Mesendoderm (in vitro differentiated cells): Measurements from ENCODE around the gene C5orf63.

Experiments used
- DNase-seq: peaks from one replicate; pipeline ENCODE4 v3.0.0; 2013
- H2AK5ac ChIP-seq: 2 replicates; pipeline ENCODE4 v1.6.1; 2013; ENCODE audit warnings: low read length, inconsistent platforms
- H2BK120ac ChIP-seq: 2 replicates; pipeline ENCODE4 v1.6.1; 2013; ENCODE audit warnings: low read depth, mild to moderate bottlenecking, low read length, moderate library complexity, mixed read lengths
- H2BK15ac ChIP-seq: replicated peaks from 2 replicates; pipeline ENCODE4 v1.6.1; 2013; ENCODE audit warnings: low read depth, mild to moderate bottlenecking, moderate library complexity
- H2BK5ac ChIP-seq: 2 replicates; pipeline ENCODE4 v1.6.1; 2013; ENCODE audit warnings: low read length, inconsistent platforms
- H3K18ac ChIP-seq: 2 replicates; pipeline ENCODE4 v1.6.1; 2013; ENCODE audit warnings: mild to moderate bottlenecking, low read length, mixed read lengths
- H3K23ac ChIP-seq: one replicate; pipeline ENCODE4 v1.6.1; 2013; ENCODE audit warnings: low read length
- H3K27ac ChIP-seq: 2 replicates; pipeline ENCODE4 v1.5.1; 2013; ENCODE audit warnings: low read depth, mild to moderate bottlenecking, inconsistent platforms, low read length, moderate library complexity
- H3K27me3 ChIP-seq: 2 replicates; pipeline ENCODE4 v1.6.1; 2013; ENCODE audit warnings: low read length, control low read depth, mild to moderate bottlenecking, inconsistent platforms; ENCODE audit not compliant: insufficient read depth, poor library complexity
- H3K36me3 ChIP-seq: 2 replicates; pipeline ENCODE4 v1.6.1; 2013; ENCODE audit warnings: low read length, inconsistent platforms; ENCODE audit not compliant: control insufficient read depth, insufficient read depth
- H3K4ac ChIP-seq: one replicate; pipeline ENCODE4 v1.6.1; 2013; ENCODE audit warnings: low read depth, mild to moderate bottlenecking, low read length, moderate library complexity
- H3K4me1 ChIP-seq: 2 replicates; pipeline ENCODE4 v1.6.1; 2013; ENCODE audit warnings: low read depth, low read length, inconsistent platforms; ENCODE audit not compliant: control insufficient read depth
- H3K4me2 ChIP-seq: 2 replicates; pipeline ENCODE4 v1.6.1; 2013; ENCODE audit warnings: low read length
- H3K4me3 ChIP-seq: 2 replicates; pipeline ENCODE4 v1.5.1; 2013; ENCODE audit warnings: mild to moderate bottlenecking, low read length
- H3K56ac ChIP-seq: one replicate; pipeline ENCODE4 v1.6.1; 2013; ENCODE audit warnings: low read length
- H3K79me1 ChIP-seq: 2 replicates; pipeline ENCODE4 v1.6.1; 2013; ENCODE audit warnings: low read length, inconsistent platforms
- H3K79me2 ChIP-seq: 2 replicates; pipeline ENCODE4 v1.6.1; 2013; ENCODE audit warnings: mild to moderate bottlenecking, low read length; ENCODE audit not compliant: control insufficient read depth, insufficient read depth
- H3K9ac ChIP-seq: 2 replicates; pipeline ENCODE4 v1.6.1; 2013; ENCODE audit warnings: low read length, inconsistent platforms
- H4K5ac ChIP-seq: one replicate; pipeline ENCODE4 v1.6.1; 2013; ENCODE audit warnings: low read length
- H4K8ac ChIP-seq: one replicate; pipeline ENCODE4 v1.6.1; 2013; ENCODE audit warnings: low read depth, mild to moderate bottlenecking, control low read depth, low read length, moderate library complexity
- WGBS: extraction: QIAGEN DNeasy Blood & Tissue Kit; methylation state at CpG from one replicate; pipeline ENCODE4 v1.1.7; 2013; ENCODE audit warnings: low lambda C conversion rate, missing lambda C conversion rate; ENCODE audit not compliant: insufficient coverage; ENCODE audit errors: extremely low coverage; 5-methylcytosine and 5-hydroxymethylcytosine counted together

C5orf63 gene

DNA sequence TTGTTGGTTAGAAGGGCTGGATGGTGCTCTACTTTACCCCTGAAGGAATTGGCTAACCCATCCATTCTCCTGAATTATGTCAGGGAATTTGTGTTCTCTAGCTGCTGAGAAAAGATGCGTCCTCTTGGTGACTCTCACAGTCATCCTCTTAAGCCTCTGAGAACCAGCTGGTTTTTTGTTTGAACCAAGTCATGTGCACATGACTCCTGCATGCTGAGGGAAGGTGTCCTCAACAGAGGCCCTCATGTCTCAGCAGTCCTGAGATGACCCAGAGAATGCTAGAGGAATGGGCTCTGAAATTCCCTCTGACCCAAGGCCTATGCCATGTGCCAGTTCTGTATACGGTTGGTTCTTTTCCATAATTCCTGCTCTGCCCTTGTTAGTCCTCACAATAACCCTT lies 10.4 kb upstream of the C5orf63 start:
- H3K9ac ChIP-seq = no peak overlapping the region
- H2AK5ac ChIP-seq = no peak overlapping the region
- H3K4ac ChIP-seq = no peak overlapping the region
- no peak overlapping the region for H2BK5ac ChIP-seq
- no peaks in the 10 kb centered on the region for H3K79me1 ChIP-seq
- no peaks in the 10 kb centered on the region for H3K79me2 ChIP-seq
- no peak overlapping the region for H3K56ac ChIP-seq
- H4K8ac ChIP-seq = no peak overlapping the region
- H3K27me3 ChIP-seq = no peaks in the 10 kb centered on the region
- H4K5ac ChIP-seq = no peak overlapping the region
- H3K27ac ChIP-seq = no peak overlapping the region
- H3K4me3 ChIP-seq = no peak overlapping the region
- H3K18ac ChIP-seq = no peak overlapping the region
- H3K4me1 ChIP-seq = peaks cover 7% of the 10 kb centered on the region
- no peaks in the 10 kb centered on the region for H3K36me3 ChIP-seq
- no peak for DNase-seq
- WGBS = no CpG with 5 or more reads among the region's 2 CpGs
- H3K4me2 ChIP-seq = no peak overlapping the region
- H3K23ac ChIP-seq = no peak overlapping the region
- no peak overlapping the region for H2BK120ac ChIP-seq
- no peak overlapping the region for H2BK15ac ChIP-seq

GRCh38 chr5:127079994-127080491 lies 6.7 kb upstream of the C5orf63 start:
- Histone ChIP-seq H3K4me3 (no peak overlapping the region), H2AK5ac (no peak overlapping the region), H3K36me3 (no peaks in the 10 kb centered on the region), H3K79me1 (no peaks in the 10 kb centered on the region), H3K18ac (no peak overlapping the region), H3K27ac (no peak overlapping the region), H3K4ac (no peak overlapping the region), H4K5ac (no peak overlapping the region), H4K8ac (no peak overlapping the region), H3K23ac (no peak overlapping the region), H2BK15ac (no peak overlapping the region), H3K56ac (peak overlapping the region; percentile 18), H3K27me3 (no peaks in the 10 kb centered on the region), H3K4me2 (no peak overlapping the region), H3K4me1 (peaks cover 15% of the 10 kb centered on the region), H3K9ac (no peak overlapping the region), H2BK120ac (no peak overlapping the region), H2BK5ac (no peak overlapping the region), H3K79me2 (no peaks in the 10 kb centered on the region)
- DNase-seq = peak; percentile 95
- WGBS = no CpG with 5 or more reads among the region's 9 CpGs

- no peak overlapping the region for H2BK120ac ChIP-seq
- H3K4me3 ChIP-seq = no peak overlapping the region
- H3K4me1 ChIP-seq = peaks cover 17% of the 10 kb centered on the region
- H3K9ac ChIP-seq = no peak overlapping the region
- no peak overlapping the region for H3K4me2 ChIP-seq
- H4K5ac ChIP-seq = no peak overlapping the region
- no peak overlapping the region for H2BK5ac ChIP-seq
- no peak overlapping the region for H4K8ac ChIP-seq
- no peak overlapping the region for H3K23ac ChIP-seq
- H3K36me3 ChIP-seq = no peaks in the 10 kb centered on the region
- peak; percentile 68 for DNase-seq
- WGBS = no CpG with 5 or more reads among the region's 1 CpG
- no peak overlapping the region for H2BK15ac ChIP-seq
- H3K27me3 ChIP-seq = no peaks in the 10 kb centered on the region
- H3K56ac ChIP-seq = no peak overlapping the region
- no peak overlapping the region for H2AK5ac ChIP-seq
- no peaks in the 10 kb centered on the region for H3K79me1 ChIP-seq
- H3K79me2 ChIP-seq = no peaks in the 10 kb centered on the region
- no peak overlapping the region for H3K4ac ChIP-seq
- no peak overlapping the region for H3K27ac ChIP-seq
- no peak overlapping the region for H3K18ac ChIP-seq
Measured at GRCh38 chr5:127077366-127077765, 4.1 kb upstream of the C5orf63 start.

DNA sequence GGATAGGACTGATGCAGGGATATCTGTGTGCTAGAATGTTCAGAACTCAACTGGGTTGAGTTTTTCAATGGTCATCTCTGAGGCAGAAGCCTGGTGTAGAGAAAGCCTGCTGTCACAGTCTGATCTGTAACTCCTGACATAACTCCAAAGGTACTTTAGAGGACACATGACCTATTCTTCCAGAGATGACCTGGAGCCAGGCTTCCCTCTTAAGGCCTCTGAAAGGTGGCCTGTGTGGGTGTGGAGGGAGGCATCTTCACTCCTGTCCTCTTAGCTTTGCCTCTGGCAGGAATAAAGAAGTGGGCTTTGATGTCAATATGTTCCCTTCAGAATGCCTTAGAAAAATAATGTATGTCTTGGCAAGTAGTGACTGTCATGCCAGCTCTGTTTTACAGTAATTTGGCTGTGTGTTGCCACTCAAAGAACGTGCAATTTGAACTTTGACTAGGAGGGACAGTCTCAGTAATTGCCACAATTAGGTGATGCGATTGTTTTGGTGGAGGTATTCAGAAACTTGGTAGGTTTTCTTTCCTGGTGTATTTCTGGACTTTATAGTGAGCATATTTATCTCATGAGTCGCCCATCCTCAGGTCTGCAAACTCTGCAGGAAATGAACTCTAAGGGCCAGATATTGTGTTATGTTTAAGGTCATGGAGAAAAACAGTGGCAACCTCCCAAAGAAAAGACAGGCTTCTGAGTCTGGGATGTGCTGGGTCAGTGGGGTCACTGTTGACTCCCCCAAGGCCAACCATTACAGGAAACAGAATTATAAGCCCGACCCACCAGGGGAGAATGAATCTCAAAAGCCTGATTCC lies 3.2 kb upstream of the C5orf63 start:
- Histone ChIP-seq H3K18ac (peak overlapping the region; percentile 69), H2BK15ac (no peak overlapping the region), H3K23ac (no peak overlapping the region), H3K4me2 (no peak overlapping the region), H3K56ac (peak overlapping the region; percentile 71), H3K4me3 (no peak overlapping the region), H3K36me3 (no peaks in the 10 kb centered on the region), H3K4ac (peak overlapping the region; percentile 52), H3K27ac (peak overlapping the region; percentile 44), H2BK5ac (peak overlapping the region; percentile 63), H4K5ac (no peak overlapping the region), H3K79me2 (no peaks in the 10 kb centered on the region), H2BK120ac (peak overlapping the region; percentile 51), H4K8ac (no peak overlapping the region), H3K27me3 (no peaks in the 10 kb centered on the region), H3K9ac (no peak overlapping the region), H3K79me1 (no peaks in the 10 kb centered on the region), H2AK5ac (peak overlapping the region; percentile 93), H3K4me1 (peaks cover 17% of the 10 kb centered on the region)
- DNase-seq = no peak
- no CpG with 5 or more reads among the region's 4 CpGs for WGBS

GRCh38 chr5:127074466-127074865 lies 1.2 kb upstream of the C5orf63 start:
- no peak overlapping the region for H3K4me2 ChIP-seq
- H2BK15ac ChIP-seq = no peak overlapping the region
- H2BK120ac ChIP-seq = no peak overlapping the region
- H3K9ac ChIP-seq = no peak overlapping the region
- H3K18ac ChIP-seq = peak overlapping the region; percentile 71
- H3K56ac ChIP-seq = no peak overlapping the region
- peaks cover 10% of the 10 kb centered on the region for H3K4me1 ChIP-seq
- no CpG with 5 or more reads among the region's 3 CpGs for WGBS
- H4K8ac ChIP-seq = no peak overlapping the region
- no peaks in the 10 kb centered on the region for H3K79me1 ChIP-seq
- no peak overlapping the region for H4K5ac ChIP-seq
- DNase-seq = peak; percentile 47
- H3K79me2 ChIP-seq = no peaks in the 10 kb centered on the region
- no peak overlapping the region for H2BK5ac ChIP-seq
- no peak overlapping the region for H3K4ac ChIP-seq
- H3K4me3 ChIP-seq = no peak overlapping the region
- no peak overlapping the region for H2AK5ac ChIP-seq
- H3K27ac ChIP-seq = no peak overlapping the region
- no peaks in the 10 kb centered on the region for H3K27me3 ChIP-seq
- no peak overlapping the region for H3K23ac ChIP-seq
- H3K36me3 ChIP-seq = no peaks in the 10 kb centered on the region
